ENCODE results near the gene BRINP1.
"Not testable (repeated sequence)": the region's sequence is repeated elsewhere in the genome, so short reads cannot be mapped to it uniquely, and the experiment has no call there.

BRINP1 gene

GRCh38 chr9:119185298-119185697 lies 183.9 kb downstream of the BRINP1 start:
- no peak for DNase-seq (ENCODE audit: low spot score)

- no peak for DNase-seq (ENCODE audit: low spot score)
These were observed 184.8 kb downstream of the BRINP1 start for GRCh38 chr9:119184265-119184936.

GRCh38 chr9:119181561-119181960 lies 187.7 kb downstream of the BRINP1 start:
- DNase-seq (ENCODE audit: low spot score): no peak

- DNase-seq (ENCODE audit: low spot score): no peak
These were observed 188.3 kb downstream of the BRINP1 start for GRCh38 chr9:119180897-119181296.

- DNase-seq (ENCODE audit: low spot score): no peak
These were observed 189.5 kb downstream of the BRINP1 start for GRCh38 chr9:119179701-119180100.

- no peak for DNase-seq (ENCODE audit: low spot score)
These were observed 192.0 kb downstream of the BRINP1 start for GRCh38 chr9:119177196-119177595.

- DNase-seq (ENCODE audit: low spot score): no peak
These were observed 193.7 kb downstream of the BRINP1 start for GRCh38 chr9:119175581-119175980.

GRCh38 chr9:119169222-119169621 lies 200.0 kb downstream of the BRINP1 start:
- DNase-seq (ENCODE audit: low spot score): not testable (repeated sequence)

GRCh38 chr9:119167876-119168275 lies 201.4 kb downstream of the BRINP1 start:
- no peak for DNase-seq (ENCODE audit: low spot score)

GRCh38 chr9:119167267-119167666 lies 202.0 kb downstream of the BRINP1 start:
- no peak for DNase-seq (ENCODE audit: low spot score)

GRCh38 chr9:119166096-119166495 lies 203.1 kb downstream of the BRINP1 start:
- DNase-seq (ENCODE audit: low spot score): no peak

- no peak for DNase-seq (ENCODE audit: low spot score)
These were observed 204.1 kb downstream of the BRINP1 start for GRCh38 chr9:119165131-119165530.

- no peak for DNase-seq (ENCODE audit: low spot score)
These were observed 204.5 kb downstream of the BRINP1 start for GRCh38 chr9:119164716-119165115.

- DNase-seq (ENCODE audit: low spot score): no peak
These were observed 208.7 kb downstream of the BRINP1 start for GRCh38 chr9:119160551-119160950.

GRCh38 chr9:119159386-119159785 lies 209.8 kb downstream of the BRINP1 start:
- DNase-seq (ENCODE audit: low spot score): no peak

- no peak for DNase-seq (ENCODE audit: low spot score)
These were observed 212.0 kb downstream of the BRINP1 start for GRCh38 chr9:119157196-119157595.

GRCh38 chr9:119156354-119156753 lies 212.9 kb downstream of the BRINP1 start:
- DNase-seq (ENCODE audit: low spot score): no peak

GRCh38 chr9:119154527-119154926 lies 214.7 kb downstream of the BRINP1 start:
- no peak for DNase-seq (ENCODE audit: low spot score)

- DNase-seq (ENCODE audit: low spot score): no peak
These were observed 215.8 kb downstream of the BRINP1 start for GRCh38 chr9:119153402-119153801.

- DNase-seq (ENCODE audit: low spot score): no peak
These were observed 220.4 kb downstream of the BRINP1 start for GRCh38 chr9:119148855-119149254.

GRCh38 chr9:119137479-119137878 lies 231.8 kb downstream of the BRINP1 start:
- DNase-seq (ENCODE audit: low spot score): no peak

- no peak for DNase-seq (ENCODE audit: low spot score)
These were observed 243.2 kb downstream of the BRINP1 start for GRCh38 chr9:119126040-119126439.

GRCh38 chr9:119121899-119122298 lies 247.3 kb downstream of the BRINP1 start:
- DNase-seq (ENCODE audit: low spot score): no peak

- no peak for DNase-seq (ENCODE audit: low spot score)
These were observed 251.8 kb downstream of the BRINP1 start for GRCh38 chr9:119117409-119117808.
